GM12875 (cell line): ENCODE results near the gene TPI1.

ENCODE experiments used
- H3K4me3 ChIP-seq: one replicate; pipeline ENCODE4 v1.5.1; 2011; ENCODE audit warnings: low read depth, low read length, control low read depth
- TF ChIP-seq, protein P1 (sequence below): IDR thresholded peaks from 2 replicates; pipeline ENCODE4 v1.5.1; 2011; ENCODE audit warnings: low read depth, mild to moderate bottlenecking, control low read depth, inconsistent platforms, low read length, moderate library complexity, borderline replicate concordance; ENCODE audit not compliant: insufficient read depth

Gene TPI1

DNA sequence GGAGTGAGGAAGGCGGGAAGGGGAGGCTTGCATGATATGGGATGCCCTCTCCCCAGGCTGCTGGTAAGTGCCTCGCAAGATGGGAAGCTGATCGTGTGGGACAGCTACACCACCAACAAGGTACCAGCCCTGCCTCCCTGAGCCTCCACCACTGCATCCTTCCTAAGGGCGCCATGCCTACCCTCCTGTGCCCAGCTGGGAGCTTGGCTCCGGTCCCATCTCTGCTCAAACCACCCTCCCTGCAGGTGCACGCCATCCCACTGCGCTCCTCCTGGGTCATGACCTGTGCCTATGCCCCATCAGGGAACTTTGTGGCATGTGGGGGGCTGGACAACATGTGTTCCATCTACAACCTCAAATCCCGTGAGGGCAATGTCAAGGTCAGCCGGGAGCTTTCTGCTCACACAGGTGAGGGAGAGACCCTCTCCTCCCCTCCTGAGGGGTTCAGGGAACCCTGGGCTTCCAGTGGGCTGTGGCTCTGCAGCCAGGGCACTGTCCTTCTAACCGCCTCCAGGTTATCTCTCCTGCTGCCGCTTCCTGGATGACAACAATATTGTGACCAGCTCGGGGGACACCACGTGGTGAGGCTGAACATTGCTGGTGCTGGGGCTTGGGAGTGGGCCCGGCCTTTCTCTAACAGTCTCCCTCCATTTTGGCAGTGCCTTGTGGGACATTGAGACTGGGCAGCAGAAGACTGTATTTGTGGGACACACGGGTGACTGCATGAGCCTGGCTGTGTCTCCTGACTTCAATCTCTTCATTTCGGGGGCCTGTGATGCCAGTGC lies 24.0 kb upstream of the TPI1 start:
- TF ChIP-seq, protein P1, sequence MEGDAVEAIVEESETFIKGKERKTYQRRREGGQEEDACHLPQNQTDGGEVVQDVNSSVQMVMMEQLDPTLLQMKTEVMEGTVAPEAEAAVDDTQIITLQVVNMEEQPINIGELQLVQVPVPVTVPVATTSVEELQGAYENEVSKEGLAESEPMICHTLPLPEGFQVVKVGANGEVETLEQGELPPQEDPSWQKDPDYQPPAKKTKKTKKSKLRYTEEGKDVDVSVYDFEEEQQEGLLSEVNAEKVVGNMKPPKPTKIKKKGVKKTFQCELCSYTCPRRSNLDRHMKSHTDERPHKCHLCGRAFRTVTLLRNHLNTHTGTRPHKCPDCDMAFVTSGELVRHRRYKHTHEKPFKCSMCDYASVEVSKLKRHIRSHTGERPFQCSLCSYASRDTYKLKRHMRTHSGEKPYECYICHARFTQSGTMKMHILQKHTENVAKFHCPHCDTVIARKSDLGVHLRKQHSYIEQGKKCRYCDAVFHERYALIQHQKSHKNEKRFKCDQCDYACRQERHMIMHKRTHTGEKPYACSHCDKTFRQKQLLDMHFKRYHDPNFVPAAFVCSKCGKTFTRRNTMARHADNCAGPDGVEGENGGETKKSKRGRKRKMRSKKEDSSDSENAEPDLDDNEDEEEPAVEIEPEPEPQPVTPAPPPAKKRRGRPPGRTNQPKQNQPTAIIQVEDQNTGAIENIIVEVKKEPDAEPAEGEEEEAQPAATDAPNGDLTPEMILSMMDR = no peak
- no peak overlapping the region for H3K4me3 ChIP-seq

DNA sequence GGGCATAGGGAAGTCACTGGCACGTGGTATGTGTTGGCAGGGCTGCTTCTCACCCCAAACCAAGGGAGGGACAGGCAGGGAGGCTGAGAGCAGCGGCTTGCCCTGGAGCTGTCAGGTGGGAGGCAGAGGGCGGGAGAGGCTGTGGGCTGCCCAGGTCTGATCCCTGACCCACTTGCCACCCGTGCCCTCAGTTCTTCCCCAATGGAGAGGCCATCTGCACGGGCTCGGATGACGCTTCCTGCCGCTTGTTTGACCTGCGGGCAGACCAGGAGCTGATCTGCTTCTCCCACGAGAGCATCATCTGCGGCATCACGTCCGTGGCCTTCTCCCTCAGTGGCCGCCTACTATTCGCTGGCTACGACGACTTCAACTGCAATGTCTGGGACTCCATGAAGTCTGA lies 21.9 kb upstream of the TPI1 start:
- TF ChIP-seq, protein P1 = no peak
- no peak overlapping the region for H3K4me3 ChIP-seq

DNA sequence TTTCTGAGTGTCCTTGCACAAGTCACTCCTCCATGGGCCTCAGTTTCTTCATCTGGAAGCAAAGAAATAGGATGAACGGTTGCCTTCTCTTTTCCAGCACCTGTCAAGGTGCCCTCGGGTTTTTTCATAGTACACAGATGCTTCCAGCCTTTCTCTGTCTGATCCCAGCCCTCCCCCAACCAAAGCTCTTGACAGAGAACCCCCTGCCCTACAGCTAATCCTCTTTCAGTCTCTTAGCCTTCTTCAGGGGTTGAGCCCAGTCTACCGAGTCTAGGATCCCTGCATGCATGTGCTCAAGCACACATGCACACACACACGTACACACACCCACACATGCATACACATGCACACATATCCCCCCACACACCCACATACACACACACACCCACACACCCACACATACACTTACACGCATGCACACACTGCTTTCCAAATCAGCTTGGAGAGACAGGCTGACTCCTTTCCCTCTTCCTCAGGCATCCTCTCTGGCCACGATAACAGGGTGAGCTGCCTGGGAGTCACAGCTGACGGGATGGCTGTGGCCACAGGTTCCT lies 20.9 kb upstream of the TPI1 start:
- TF ChIP-seq, protein P1 = no peak
- H3K4me3 ChIP-seq = no peak overlapping the region

DNA sequence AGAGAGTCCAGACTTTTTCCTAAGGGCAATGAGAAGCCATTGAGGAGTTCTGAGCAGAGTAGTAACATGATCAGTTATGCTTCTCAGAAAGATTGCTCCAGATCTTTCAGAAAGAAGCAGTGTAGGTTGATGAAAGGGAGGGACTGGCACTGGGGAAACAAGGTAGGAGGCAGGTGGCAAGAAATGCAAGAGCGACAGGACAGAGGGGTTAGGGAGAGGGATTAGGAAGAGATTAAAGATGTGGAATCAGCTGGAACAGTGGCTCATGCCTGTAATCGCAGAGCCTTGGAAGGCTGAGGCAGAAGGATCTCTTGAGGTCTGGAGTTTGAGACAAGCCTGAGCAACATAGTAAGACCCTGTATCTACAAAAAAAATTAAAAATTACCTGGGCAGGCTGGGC lies 19.7 kb upstream of the TPI1 start:
- TF ChIP-seq, protein P1 = no peak
- H3K4me3 ChIP-seq = no peak overlapping the region

DNA sequence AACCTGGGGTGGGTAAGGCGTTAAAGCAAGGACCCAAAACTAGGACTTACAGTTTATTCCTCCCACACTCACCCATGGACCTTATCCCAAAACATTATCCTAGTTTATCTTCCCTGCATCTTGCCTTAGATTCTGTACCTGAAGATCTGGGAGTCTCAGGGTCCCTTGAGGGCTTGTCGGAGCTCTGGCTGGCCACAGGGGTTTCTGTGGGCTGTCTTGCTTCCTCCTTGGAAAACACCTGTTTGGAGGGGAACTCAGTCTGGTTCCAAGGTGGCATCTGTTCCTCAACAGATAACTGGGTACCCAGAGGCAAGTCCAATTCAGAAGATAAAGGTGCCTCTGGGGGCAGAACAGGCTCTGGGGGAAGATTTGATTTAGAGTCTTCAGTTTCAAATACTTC lies 17.9 kb upstream of the TPI1 start:
- H3K4me3 ChIP-seq = no peak overlapping the region
- TF ChIP-seq, protein P1 = no peak

DNA sequence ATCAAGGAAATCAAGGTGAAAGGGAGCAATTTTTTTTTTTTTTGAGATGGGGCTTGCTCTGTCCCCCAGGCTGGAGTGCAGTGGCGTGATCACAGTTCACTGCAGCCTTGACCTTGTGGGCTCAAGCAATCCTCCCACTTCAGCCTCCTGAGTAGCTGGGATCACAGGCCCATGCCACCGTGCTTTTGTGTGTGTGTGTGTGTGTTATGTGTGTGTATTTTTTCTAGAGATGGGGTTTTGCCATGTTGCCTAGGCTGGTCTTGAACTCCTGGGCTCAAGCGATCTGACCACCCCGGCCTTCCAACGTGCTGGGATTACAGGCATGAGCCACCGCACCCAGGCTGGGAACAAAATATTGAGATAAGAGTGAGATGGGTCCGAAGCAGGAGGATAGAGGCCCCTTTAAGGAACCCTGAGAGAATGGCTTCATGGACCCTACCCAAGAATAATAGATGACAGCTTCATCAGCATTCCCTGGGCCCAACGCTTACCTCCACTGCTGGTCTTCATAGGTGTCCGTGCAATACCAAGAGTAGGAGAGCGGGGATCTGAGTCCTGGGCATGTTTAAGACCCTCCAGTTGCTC lies 17.3 kb upstream of the TPI1 start:
- peak overlapping the region; percentile 86 for H3K4me3 ChIP-seq
- TF ChIP-seq, protein P1 = no peak

DNA sequence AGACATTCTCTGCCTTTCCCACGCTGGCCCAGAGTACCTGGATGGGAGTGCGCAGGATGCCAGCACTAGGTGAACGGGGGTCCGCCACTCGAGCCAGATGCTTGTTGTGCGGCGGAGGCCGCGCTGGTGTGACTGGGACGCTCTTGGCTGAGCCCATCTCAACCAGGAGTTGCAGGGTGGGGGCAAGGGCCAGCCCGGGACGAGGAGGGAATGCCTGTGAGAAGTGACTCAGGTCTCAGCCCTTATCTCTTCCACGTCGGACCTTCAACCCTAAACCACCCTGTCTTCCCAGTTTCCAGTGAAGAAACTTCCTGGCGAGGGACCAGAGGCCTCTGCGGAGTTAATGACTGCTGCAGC lies 16.6 kb upstream of the TPI1 start:
- peak overlapping the region; percentile 86 for H3K4me3 ChIP-seq
- TF ChIP-seq, protein P1 = no peak
